Esophagus squamous epithelium (tissue), 4 donors: ENCODE measurements around the gene TEX50.

Experiments used
- CTCF ChIP-seq, 6 experiments: fragments of 450-650 bp in 4 of 6; fragments of 200-600 bp in 2 of 6; sonication (generic) in 2 of 6; IDR thresholded peaks; one replicate each; pipeline ENCODE4 v1.5.1; 2016 to 2019; ENCODE audit warnings: antibody characterized with exemption in 6 of 6, mild to moderate bottlenecking in 4 of 6, moderate library complexity in 4 of 6
- POLR2A ChIP-seq, 4 donors: fragments of 450-650 bp; IDR thresholded peaks; one replicate each; pipeline ENCODE4 v1.6.1; 2017; ENCODE audit warnings: antibody characterized with exemption in 4 of 4, mild to moderate bottlenecking in 4 of 4, moderate library complexity in 3 of 4

DNA sequence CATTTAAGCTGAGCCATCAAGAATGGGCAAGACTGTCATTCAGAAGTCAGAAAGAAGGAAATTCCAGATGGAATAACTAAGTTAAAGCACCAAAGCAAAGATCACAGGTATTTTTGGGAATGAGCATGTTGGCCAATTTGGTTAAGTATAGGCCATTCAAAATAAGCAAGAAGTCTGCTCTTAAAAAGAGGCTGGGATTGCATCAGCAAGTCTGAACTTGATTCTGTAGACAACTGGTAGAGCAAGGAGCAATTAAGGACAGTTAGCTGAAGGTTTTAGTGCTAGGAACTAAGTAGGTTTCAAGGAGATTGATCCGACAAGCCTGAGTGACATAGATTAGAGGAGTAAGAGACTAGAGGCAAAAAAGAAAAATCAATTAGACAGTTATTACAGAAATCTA lies 26.1 kb downstream of the TEX50 start:
- TF ChIP-seq CTCF (IDR thresholded peaks at IDR 0.05) = no peak
- no peak for TF ChIP-seq POLR2A (IDR thresholded peaks at IDR 0.05)
